ENCODE results near the gene SORBS2.

SORBS2 gene

DNA sequence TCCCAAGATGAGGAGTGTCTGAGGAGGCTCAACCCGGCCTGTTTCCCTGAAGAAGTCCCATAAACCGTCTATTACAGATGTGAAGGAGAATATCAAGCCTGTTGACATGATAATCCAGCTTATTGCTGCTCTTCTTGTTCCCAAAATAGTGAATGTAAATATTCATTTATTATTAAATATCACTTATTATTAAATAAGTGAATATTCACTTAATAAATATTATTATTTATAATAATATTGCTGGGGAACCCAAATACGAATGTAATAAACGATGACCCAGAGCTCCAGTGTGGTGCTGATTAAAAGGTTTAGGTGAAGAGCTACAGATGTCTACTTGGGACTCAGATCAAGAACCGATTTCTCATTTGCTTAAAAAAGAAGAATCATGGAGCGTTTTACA, 23.8 kb upstream of the SORBS2 start:
- no peak for DNase-seq

DNA sequence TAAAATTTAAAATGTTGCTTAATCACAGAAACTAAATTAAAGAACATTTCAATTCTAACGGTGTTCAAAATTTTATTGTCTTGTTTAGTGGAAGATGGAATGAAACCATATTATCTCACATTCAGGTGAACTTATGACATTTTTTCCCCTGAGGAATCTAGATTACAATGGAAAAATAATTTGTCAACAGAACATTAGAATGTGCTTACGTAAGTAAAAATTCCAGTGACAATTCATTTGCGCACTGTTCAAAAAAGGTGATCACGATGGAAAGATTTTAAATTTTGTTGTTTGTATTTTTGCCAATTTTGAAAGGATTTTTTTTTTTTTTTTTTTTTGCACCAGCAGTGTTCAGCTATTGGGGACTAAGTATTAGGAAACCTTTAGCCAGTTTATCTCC, 23.3 kb upstream of the SORBS2 start:
- no peak for DNase-seq

DNA sequence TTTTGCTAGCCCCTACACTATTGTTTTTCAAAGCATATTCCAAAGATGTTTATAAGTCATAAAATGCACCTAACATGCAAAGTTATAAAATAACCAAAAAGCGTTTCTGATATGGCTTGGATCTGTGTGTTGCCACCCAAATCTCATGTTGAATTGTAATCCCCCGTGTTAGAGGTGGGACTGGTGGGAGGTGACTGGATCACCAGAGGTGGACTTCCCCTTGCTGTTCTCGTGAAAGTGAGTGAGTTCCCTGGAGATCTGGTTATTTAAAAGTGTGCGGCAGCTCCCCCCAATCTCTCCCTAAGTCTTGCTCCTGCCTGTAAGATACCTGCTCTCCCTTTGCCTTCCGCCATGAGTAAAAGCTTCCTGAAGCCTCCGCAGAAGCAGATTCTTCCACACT, 22.8 kb upstream of the SORBS2 start:
- no peak for DNase-seq

DNA sequence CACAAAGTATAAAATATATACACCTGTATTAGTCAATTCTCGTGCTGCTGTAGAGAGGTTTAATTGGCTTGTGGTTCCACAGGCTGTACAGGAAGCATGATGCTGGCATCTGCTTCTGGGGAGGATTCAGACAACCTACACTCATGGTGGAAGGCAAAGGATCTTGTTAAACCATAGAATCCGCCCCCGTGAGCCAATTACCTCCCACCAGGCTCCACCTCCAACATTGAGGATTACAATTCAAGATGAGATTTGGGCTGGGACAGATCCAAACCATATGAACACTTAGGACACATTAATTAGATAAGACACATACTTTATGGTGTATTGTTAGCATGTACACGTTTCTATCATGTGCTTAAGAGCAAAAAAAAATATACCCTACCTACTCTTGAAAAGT, 22.1 kb upstream of the SORBS2 start:
- DNase-seq, result no peak

DNA sequence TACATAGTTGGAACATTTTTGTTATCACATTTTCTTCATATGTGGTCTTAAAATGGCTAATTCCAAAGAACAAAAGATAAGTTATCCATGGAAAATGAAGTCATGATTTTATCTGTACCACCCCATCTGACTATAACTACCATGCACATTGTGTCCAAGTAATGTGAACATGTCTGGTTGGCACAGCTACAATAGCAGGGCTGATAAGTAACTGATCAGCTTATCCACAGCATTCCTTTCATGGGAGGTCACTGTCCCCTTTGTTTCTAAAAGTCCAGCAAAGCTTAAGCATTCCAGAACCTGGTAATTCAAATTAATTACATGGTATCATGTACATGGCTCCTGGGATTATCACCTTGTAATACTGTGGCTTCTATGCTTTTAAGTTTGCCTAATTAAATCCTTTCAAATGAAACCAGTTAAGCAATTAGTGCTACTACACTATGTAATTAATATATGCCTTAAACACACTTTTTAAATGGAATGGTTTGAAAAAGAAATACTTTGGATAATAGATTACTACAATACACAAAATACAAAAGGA, 21.1 kb upstream of the SORBS2 start:
- DNase-seq, result no peak

DNA sequence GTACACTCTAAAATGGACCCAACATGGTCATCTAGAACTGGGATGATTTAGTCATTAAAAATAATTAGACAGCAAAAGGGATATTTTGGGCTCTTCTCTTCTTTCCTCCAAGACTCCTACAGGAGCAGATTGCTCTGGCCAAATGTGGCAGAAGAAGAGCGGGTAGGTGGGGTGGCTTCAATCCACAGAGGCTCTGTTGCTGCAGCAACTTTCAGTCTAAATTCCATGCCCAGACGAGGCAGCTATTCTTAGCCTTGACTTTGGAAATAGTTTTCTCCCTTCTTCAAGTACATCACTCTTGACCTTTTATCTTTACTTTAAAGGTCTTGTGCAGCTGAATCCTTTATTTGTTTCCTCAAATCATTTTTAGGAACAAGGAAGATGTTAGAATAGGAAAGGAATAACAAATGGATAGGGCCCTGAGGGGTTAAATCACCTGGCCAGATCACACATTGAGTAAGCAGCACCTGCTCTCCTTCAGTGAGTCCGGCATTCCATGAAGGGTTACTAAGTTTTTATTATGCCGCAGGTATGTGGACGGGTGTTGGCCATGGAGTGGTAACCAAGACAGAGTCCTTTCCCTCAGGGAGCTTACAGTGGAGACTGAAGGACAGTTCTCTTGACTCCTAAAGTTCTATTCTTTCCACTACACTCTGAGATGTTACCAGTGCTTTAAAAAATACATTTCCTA, 19.3 kb upstream of the SORBS2 start:
- no peak for DNase-seq

DNA sequence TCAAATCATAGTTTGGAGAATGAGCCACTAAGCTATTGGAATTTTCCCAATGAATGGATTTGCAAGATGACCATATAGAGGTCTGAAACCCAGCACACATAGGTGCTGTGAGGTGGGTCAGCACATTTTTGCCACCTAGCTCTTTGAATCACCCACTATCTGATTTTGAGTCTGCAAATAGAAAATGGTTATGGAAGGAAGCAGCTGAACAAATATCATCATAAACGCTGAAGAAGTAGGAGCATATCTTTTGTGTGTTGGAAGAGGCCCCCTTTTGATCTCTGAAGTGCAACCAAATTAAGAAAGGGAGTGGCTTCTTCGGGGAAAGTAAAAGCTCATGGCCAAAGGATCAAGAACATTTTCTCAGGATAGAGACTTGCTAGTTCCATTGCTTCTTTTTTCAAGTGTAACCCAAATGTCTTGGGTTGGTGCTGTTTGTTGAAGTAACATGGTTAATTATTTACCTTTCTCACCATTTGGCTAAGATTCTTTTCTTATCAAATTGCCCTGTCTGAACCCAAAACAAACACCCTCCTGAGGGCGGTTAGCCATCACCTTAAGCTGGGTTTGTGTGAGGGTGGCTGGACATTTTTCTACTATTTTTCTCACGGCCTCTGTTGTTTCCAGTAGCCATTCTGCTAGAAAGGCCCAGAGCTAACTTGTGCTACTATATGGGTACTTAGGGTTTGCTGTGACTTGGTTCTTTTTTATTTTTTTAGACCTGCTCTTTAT, 18.4 kb upstream of the SORBS2 start:
- no peak for DNase-seq

DNA sequence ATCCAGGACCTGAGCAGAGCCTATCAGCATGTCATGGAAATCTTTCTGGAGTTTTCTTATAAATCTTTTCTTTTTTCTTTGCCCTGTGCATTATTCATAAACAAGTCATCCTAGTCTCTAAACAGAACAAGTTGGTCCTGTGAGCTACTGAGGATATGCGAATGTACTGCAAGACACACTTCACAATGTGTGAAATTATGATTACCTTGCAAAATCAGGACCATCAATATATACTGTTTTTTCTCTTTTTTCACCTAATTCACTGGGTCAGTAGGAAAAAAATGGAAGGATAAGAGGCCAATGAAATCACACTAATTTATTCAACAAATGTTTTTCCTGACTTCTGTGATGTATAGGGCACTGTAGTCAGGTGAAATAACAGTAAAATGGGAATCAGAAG, 14.4 kb upstream of the SORBS2 start:
- no peak for DNase-seq

DNA sequence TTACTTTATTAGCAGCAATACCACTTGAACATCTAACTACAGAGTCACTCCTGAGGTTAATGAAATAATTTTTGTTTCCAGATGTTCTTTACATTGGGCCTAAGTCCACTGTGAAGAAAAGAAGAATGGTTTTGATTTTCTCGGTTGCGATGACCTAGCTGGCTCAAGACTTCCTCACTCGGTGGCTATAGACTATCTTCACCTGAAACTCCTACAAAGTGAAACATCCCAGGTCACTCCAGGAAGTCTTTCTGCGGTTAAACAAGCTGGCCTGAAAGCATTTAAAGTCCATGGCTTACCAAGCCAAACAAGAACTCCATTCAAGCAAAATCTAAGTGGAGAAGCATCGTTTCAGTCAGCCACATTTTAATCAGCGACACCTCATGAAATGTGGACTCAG, 13.7 kb upstream of the SORBS2 start:
- no peak for DNase-seq

DNA sequence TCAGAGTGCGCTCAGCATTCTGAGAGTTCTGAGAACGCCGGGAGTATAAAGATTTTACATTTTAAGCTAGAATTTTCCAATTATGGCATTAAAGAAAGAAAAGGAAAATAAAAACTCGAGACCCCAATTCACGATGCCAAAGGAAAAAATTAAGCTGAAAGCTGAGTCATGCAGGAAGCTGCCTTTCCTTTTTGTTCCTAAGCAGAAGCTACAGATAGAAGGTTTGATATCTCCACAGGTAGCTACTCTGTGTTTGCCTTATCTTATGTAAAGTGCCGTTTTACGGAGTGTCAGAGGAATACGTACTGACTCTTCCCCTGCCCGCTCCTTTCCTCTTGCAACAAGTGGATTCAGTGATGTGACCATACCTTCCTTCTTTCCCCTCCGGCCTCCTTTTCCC, 10.8 kb upstream of the SORBS2 start:
- DNase-seq, result no peak

DNA sequence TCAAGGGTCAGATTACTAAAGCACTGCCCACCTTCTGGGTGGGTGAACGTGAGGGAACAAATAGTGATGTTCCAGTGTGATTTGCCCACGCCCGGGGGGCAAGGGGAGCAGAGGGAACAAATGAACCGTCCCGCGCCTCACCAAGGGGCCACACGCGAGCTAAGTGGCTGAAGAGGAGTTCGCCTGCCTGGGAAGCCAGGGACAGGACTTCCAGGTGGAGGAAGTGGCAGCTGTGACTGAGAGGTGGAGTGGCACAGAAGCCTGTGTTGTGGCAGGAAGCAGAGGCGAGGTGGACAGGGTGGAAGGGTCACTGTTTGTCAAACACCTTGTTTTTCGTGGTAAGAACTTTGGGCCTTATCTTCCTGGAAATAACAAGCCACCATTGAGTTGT, 9.0 kb upstream of the SORBS2 start:
- no peak for DNase-seq

DNA sequence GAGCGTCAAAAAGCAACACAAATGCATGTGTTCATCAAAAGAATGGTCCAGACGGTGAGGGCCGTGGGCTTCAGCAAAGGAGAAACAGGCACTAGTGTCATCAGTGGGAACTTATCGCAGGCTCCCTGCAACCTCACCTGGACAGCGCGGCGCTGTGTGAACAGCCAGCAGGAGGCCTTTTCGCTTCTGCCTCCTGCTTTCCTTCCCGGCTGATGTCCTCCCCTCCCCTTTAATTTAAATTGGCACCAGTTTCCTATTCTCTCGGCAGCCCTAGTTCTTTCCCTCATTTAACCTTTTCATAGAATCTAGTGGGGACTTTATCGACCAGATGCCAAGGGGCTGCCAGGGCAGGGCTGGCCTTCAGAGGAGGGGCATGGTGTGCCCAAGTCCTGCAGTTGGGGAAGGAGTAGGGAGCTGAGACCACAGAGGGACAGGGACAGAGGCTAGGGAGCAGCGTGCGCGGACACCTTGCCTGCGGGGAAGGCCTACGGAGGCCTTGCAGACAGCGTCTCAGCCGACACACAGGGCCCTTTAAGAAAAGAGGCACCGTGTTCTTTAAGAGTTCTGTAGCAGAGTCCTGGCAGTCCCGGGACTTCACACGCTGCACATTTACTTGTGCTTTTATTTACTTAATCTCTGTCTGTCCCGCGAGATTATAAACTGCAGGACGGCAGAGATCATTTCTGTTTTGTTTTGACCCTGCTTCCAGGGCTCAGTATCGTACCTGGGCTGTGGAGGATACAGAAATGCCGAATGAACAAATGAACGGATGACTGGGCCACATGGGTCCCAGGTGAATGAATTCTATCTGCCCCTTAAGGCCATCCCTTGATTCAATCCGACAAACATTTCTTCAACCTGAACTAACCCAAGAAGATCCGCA, 8.4 kb upstream of the SORBS2 start:
- DNase-seq, result no peak

DNA sequence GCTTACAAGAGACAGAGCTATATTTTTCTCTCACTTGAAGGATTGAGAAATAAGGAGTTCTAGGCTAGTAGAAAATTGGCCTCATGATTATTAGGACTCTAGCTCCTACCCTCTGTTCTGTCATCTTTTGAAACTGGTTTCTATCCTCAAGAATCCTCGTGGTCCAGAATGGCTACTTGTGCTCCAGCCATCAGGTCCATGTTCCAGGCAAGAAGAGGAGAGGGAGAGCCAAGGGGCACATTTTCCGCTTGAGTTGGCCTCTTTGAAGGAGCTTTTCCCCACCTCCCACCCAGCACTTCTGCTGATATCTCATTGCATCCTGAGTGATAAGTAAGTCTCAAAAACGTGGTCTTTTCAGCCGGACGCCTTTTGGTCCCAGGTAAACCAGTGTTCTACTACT, 7.2 kb upstream of the SORBS2 start:
- DNase-seq, result no peak

DNA sequence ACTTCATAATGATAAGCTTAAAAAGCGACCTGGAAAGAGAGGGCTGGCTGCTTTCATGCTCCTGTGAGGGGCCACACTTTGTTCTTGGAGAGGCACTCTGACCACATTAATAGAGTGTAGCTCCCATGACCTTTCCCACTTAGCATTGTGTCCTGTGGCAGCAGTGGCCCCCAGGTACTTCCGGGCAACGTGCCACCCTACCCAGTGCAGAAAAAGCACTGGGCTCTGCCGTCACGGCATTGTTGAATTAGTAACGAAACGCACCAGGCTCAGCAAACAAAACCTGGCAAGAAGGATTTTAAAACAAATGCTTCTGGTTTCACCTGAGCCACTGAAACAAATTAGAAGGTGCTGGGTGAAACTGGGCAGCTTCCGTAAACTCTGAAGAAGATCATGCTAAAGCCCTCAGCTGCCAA, 5.4 kb upstream of the SORBS2 start:
- no peak for DNase-seq

DNA sequence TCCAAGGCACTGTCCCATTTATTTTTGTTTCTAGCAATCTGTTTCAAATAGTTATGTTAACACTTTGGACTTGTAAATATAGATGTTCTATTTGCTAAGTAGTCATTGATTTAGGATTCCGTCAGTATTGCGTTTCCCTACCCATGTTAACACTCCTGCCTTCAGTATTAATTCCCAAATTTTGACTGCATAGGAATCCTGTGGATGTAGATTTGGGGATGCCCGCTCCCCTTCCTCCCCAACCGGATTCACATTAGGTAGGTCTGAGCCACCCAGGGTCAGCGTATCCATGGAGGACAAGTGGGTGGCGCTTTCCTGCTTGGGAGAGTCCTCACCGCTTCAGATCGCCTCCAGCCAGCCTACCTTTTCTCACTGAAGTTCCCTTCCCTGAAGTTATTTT, 1.1 kb upstream of the SORBS2 start:
- no peak for DNase-seq

DNA sequence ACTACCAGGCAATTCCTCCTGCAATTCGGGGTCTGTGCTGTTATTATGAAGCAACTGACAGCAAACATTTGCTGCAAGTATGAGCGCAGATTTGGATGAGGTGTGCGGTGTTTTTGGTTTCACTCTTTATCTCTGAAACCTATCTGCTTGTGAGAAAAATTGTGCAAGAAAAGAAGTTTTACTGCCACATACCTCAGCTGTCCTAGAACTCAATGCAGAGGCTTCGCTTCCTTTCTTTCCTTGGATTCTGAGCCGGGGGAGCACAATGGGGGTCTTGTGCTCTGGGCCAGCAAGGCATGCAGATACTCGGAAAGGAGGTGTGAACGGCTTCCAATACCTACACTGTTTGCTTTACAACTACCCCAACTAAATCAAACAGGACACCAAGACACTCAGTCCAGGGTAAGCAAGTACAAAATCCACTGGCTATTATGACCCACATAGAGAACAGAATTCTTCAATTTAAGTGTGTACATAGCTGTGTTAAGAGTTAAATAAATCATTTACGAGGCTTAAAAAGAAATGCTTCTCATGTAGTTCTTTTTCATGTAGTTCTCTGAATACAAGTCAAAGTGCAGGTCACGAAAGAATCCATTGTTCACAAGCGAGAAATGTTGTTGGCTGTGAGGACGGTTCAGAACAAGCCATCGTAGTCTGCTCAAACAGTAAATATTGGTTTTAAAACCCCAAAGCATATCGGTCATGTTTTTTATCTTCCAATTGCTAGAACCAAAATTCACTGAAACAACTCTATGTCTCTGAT, 1.1 kb downstream of the SORBS2 start:
- peak; percentile 5 for DNase-seq

DNA sequence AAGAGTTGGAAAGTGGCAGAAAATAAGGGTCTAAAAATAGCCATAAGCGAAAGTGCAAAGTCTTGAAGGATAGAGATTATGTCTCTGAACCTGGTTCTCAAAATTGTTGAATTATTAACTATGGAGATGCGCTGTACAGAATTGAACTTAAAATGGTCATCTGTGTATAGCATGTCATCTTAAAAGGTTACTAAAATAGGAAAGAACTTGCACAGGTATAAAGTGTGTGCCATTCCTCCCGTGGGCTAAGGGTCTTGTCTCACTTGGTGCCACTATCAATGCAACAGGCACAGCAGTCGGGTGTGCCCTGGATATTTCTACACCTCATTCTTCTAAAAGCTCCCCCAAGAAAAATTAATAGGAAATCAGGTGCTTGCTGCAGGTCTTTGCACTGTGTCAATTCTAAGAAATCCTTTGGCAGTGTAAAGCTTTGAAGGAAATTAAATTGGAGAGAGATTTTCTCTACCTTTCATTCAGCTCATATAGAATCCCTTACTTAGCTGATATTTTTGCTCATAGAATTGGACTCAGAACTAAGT, 2.4 kb downstream of the SORBS2 start:
- DNase-seq, result no peak

DNA sequence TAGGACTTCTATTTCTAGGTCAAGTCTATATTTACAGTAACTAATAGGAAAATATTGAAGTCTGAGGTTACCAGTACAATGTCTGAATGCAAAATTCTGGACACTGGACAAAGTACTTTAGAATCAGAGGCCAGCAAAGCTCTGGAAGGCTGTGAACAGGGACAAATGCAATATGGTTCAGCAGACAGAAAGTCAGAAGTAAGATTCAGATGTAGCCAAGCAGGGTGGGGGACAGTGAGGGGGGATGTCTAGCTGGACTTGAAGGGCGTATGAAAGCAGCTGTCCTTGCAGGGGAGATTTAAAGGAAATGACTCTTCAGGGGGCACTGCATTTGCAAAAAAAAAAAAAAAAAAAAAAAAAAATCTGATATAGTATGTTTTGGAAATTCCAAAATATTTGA, 2.9 kb downstream of the SORBS2 start:
- DNase-seq, result no peak

DNA sequence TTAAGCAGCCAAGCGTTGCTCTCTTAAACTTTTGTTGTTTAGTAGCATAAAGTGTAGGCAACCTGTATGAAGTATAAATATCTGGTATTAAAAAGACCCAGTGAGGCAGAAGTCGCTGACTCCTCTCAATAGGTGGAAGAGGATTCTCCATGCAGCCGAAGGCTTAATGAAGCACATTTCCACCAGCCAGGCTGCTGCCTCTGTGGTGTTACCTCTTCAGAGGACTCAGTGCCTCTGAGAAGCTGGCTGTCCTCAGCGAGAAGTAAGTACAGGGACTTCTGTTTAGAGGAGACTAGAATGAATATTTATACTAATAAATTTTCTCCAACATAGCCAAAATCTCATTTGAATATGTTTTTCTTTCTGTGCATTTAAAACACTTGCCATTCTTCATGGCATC, 6.0 kb downstream of the SORBS2 start:
- DNase-seq, result no peak

DNA sequence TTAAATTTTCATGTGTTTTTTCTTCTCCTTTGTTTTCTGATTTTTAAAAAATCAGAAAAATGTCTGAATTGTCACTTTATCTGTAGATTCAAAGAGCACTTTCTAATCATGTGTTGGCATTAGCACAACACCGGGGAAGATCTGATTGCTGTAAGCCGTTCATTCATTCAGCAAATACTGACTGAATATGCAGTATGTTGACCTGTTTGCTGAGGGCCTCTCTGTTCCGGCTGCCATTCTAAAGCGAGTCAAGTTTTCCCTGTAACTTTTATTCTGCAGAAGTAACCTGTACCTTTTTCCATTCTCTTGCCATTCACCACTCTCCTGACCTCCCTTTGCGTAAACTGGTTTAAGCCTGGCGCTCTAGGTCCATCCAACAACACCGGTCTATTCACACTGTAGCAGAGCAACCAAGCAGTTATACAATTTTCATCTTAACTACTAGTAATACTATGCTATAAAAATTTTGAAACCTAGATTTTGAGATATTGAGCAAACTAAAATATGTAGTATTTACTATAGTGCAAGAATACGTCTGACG, 6.7 kb downstream of the SORBS2 start:
- no peak for DNase-seq

DNA sequence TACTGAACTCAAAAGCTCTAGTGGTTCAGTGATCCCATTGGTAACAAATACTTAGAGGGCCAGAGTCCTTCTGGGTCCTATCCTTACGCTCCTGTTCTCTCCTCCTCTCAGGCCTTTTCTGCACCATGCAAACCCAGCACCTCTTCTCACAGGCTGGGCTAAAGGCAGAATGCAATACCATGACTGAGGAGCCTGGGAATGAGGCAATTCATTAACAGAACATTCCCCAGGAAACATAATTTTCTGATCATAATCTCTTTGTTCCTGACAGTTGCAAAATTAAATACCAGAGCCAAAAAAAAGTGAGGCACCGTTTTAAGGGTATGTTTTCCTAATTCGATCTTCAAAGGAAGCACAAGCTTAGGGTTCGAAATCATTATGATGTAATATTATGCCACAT, 9.0 kb downstream of the SORBS2 start:
- DNase-seq, result no peak

DNA sequence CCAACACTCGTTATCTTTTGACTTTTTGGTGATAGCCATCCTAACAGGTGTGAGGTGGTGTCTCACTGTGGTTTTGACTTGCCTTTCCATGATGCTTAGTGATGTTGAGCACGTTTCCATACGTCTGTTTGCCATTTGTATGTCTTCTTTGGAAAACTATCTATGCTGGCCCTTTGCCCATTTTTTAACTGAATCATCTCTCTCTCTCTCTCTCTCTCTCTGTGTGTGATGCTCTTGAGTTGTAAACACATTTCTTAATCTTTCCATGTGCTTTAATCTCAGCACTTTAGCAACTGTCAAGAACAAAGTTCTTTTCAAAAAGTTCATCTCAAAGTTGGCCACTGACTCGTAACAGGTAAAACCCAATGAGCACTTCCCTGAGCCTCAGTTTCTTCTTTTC, 10.5 kb downstream of the SORBS2 start:
- DNase-seq, result no peak

Measured in NCI-H1105 treated with DMSO at 0.1 percent for 48 hours (cell line).